ENCODE results near the gene AXIN1.

GRCh38 chr16:378821-379182 lies 26.3 kb upstream of the AXIN1 start:
- TF ChIP-seq, protein P1, sequence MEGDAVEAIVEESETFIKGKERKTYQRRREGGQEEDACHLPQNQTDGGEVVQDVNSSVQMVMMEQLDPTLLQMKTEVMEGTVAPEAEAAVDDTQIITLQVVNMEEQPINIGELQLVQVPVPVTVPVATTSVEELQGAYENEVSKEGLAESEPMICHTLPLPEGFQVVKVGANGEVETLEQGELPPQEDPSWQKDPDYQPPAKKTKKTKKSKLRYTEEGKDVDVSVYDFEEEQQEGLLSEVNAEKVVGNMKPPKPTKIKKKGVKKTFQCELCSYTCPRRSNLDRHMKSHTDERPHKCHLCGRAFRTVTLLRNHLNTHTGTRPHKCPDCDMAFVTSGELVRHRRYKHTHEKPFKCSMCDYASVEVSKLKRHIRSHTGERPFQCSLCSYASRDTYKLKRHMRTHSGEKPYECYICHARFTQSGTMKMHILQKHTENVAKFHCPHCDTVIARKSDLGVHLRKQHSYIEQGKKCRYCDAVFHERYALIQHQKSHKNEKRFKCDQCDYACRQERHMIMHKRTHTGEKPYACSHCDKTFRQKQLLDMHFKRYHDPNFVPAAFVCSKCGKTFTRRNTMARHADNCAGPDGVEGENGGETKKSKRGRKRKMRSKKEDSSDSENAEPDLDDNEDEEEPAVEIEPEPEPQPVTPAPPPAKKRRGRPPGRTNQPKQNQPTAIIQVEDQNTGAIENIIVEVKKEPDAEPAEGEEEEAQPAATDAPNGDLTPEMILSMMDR (IDR thresholded peaks at IDR 0.05), result no peak
- no peak for TF ChIP-seq POLR2A (IDR thresholded peaks at IDR 0.05)
